Ecto neural progenitor cell (in vitro differentiated cells): ENCODE measurements around the gene GLP1R.

ENCODE experiments used
- DNase-seq: peaks from one replicate; pipeline ENCODE4 v3.0.0-alpha.2; 2018; ENCODE audit warnings: low spot score

The GLP1R gene

DNA sequence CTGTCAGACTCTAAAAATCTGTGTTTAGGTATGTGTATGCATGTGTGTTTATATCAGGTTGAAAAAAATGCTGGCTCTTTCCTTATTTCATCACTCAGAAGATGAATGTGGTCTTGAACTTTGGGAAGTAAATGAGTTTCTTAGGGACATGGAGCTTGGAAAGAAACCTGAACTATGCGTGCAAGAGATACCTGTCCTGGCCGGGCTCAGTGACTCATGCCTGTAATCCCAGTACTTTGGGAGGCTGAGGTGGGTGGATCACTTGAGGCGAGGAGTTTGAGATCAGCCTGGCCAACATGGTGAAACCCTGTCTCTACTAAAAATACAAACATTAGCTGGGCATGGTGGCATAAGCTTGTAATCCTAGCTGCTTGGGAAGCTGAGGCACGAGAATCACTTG, 4.4 kb upstream of the GLP1R start:
- no peak for DNase-seq

DNA sequence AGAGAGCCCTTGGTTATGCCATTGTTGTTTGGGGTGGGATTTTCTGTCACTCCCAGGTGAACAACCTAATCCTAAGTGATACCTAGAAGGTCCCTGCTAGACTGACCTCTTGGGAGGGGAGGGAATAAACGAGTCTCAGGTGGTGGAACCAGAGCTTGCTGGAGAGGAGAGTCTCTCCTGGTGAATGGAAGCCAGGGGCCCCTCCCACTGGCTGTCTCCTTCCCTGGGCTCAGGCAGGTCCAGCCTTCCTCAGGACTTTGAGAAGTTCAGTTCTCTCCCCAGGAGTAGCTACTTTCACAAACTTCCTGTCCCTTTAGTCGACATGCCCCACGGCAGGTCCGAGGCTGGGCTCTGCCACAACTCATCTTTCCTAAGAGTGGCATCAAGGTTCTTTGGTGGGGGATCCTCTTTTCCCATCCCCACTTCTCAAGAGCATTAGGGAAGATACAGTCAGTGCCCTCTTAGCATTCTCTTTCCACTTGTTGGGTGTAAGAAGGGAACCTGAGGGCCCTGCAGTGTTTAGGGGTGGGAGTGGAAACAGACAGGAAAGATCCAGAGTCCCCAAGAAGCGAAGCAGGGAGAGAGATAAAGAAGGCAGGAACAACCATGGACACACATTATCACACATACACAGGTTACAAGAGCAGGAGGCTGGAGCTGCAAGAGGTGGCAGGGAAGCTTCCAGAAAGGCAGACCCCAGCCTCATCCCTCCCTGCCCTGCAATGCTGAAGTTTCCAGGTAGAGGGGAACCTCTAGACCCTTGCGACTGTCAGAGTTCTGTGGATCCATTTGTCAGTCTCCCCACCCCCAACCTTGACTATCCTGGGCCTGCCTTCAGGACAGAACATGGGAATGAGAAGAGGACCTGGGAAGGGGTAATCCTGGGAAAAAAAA, 900 bp upstream of the GLP1R start:
- DNase-seq = no peak

DNA sequence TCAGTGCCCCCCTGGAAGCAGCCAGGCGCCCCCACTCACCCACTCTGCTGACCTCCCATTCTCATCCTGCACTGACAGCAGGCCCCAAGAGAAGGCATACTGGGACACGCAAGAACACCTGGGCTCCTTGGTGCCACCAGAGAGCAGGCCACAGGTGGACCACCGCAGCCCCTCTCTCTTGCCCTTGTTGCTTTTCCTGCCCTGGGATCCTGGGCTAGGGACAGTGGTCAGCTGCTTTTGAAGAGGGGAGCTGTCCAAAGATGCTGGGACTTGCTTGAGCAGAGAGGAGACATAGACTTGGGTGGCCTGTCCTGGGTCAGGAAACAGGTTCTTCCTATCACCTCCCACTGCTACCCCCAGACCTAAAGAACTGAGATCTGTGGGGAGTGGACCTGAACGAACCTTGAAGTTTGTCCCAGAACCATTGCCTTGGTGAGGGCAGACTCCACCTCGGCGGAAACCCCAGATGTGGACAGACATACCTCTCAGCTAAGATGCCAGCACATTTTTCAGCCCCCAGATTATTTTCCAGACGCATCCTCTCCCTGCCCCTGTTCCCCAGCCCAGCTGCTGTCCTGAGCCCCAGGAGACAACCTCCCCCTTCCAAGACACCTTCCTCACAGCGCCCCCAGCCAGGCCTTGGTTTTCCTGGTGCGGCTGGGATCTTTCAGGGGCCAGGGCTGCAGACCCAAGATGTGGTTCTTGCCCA, 1.1 kb downstream of the GLP1R start:
- DNase-seq = no peak

DNA sequence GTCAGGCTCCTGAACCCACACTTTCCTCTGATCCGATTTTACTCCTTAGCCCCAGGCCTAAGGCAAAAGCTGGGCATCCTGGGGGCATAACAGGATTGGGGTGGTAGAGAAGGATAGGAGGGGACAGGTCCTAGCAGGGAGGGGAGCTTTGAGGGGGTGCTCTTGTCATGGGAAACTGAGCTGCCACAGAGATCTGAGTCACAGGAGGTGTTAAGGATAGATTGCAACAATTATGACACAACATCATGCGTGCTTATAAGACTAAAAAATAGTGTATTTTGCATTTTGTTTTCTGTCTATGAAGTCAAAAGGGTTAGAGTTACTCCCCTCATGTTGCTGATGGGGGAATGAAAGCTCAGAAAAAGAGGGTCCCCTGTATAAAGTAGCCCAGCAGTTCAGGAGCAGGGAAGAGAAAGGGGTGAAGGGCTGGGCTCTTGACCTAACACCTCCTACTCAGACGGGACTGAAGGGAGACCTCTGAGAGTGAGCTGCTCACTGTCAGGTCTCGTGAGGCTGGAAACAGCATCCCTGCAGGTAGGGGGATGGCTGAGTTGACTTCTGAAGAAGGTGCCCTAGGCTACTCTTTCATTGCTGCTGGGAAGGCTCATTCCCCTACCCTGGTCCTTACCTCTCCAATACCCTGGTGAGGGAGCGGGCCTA, 2.0 kb downstream of the GLP1R start:
- DNase-seq = no peak

DNA sequence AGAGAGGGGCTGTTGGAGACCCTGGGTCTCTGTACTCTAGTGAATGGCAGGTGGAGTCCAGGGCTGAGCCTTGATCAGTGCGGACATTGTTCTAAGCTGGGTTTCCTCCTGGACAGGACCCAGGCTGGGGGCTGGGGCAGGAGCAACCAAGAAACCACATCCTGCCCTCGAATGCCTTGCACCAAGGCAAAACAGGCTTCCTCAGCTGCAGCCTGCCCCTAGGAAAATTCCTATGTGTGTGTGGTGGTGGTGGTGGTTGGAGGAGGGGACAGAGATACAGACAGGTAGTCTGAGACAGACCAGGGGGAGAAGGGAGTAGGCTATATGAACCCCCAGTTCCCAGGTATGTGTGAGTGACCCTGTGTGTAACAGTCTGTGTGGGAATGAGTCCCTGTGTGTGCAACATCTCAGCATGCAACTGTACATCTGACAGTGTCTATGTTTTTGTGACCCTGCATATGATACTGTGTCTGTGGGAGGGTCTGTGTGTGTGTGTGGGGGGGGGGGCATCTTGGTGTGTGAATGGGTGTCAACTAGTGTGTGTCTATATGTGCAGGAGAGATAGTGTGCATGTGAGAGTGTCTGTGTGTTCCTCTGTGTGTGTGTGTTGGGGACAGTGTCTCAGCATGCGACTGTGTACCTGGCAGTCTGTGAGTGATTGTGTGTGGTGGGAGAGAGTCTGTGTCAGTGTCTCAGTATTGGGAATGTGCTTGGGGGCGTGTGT, 3.0 kb downstream of the GLP1R start:
- no peak for DNase-seq

DNA sequence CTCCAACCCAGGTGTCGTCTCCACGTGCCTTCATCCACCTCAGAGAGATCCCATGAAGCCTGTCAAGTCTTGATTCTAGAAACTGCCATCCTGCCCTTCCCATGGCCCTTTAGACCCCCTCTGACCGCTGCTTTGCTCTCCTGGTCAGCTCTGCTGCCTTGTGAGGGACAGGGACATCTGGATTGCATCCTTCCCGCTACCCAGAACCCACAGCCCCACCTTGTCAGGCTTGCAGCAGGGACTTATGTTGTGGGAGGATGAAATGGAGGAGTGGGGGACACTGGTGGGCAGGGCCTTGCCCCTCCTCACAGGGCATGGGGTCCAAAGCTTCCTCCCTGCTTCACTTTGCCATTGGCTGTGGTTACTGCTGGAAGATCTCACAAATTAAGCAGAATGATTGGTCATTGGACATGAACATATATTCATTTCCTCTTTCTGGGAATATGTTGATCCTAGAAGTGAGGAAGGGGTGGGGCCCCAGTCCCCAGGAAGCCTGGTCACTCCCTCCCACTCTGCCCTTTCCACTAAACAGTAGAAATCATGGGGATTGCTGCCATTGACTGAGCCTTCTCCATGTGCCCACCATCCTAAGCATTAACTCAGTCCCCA, 4.5 kb downstream of the GLP1R start:
- no peak for DNase-seq

DNA sequence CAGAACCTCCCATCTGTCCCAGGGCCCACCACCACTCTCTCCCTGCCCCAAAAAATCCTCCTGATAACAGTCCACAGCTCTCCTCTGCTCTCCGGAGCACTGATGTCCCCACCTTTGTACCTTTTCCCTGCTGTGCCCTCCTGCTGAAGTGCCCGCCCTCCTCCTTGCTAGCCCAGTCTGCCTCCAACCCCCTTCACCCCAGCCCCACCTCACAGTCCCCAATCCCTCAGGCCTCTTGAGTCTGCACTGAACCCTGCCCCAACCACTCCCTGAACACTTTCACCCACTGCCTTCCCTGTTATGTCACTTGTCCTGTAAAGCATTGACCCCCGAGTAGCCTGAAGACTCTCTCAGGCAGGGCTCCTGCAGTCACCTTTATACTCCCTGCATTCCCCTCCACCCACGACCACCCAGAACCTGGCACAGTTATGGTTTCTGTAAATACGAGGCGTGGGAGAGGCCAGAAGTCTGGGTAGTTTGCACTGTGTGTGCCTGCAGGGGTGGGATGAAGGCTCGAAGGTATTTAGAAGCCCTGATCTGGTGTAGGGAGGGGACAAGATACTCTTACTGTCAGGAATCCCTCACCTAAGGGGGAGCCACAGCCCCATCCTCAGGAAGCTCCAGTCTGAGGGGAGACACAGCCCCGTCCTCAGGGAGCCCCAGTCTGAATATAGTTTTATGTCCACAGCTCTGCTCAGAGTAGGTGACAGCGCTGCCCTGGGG, 5.4 kb downstream of the GLP1R start:
- no peak for DNase-seq

DNA sequence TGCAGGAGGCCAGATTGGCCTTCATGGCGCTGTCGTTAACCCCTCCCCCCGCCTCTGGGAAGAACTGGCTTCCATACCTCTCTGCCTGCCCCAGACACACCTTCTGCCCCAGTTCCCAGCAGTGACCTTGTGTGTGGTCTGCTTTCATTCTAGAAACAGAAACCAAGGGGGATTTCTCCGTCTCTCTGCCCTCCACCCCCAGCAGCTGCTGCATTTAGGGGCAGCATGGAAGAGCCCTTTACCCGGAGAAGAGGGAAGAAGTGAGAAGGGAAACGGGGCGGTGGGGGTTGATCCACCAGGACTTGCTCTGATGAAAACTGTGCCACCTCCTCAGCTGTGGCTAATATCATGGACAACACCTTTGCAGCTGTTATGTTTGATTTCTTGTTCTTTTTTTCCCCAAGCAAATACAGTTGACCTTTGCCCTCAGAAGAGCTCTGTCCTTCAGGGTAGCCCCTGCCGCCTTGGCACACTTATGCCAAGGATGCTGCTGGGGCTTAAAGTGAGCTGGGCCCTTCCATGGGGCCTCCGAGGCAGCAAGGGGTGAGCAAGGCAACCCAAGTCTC, 6.1 kb downstream of the GLP1R start:
- DNase-seq = no peak

DNA sequence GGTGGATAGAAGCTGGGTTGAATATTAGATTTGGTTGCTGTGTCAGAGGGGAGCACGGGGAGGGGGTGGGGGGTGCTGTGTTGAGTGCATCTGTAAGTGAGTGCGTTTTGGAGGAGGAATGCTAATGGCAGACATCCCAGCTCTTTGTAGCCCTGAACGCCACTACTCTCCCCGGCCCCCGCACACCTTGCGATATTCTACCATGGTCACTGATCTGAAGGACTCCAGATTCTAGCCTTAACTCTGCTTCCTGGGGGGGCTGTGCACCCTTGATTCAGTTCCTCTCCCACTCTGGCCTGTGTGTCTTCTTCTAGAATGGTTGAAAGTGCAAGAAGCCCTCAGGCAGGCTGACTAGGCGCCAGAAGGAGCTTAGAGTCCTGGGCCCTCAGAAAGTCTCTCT, 7.1 kb downstream of the GLP1R start:
- no peak for DNase-seq

DNA sequence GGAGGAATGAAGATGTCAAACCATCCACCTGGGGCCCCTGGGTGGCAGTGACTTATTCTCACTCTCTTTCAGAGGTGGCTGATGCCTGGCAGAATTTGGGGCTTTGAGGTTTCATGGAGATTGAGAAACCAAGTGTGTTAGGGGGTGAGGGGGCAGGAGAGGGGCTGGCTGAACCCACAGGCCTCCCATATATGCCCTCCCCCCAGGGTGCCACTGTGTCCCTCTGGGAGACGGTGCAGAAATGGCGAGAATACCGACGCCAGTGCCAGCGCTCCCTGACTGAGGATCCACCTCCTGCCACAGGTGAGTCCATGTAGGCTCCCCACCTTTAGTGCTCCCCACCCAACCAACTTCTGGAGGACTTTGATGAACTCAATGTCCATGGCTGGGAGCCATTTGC, 7.6 kb downstream of the GLP1R start:
- DNase-seq = no peak

DNA sequence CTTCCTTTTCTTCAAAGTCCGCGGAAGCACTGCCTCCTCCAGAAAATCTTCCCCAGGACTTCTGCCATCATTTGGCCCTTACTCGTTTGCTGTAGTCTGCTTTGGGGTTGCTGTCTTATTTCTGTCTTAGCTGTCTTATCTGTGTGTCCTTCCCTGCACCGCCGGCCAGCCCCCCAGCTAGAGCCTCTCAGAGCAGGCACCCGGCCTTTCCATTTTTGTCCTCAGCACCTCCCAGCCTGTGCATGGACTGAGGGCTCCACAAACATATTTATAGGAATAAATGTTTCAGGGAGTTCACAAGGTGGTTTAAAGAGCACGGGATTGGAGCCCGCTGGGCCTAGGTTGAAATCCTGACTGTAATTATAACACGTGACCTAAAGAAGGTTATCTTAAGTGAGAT, 8.1 kb downstream of the GLP1R start:
- no peak for DNase-seq

DNA sequence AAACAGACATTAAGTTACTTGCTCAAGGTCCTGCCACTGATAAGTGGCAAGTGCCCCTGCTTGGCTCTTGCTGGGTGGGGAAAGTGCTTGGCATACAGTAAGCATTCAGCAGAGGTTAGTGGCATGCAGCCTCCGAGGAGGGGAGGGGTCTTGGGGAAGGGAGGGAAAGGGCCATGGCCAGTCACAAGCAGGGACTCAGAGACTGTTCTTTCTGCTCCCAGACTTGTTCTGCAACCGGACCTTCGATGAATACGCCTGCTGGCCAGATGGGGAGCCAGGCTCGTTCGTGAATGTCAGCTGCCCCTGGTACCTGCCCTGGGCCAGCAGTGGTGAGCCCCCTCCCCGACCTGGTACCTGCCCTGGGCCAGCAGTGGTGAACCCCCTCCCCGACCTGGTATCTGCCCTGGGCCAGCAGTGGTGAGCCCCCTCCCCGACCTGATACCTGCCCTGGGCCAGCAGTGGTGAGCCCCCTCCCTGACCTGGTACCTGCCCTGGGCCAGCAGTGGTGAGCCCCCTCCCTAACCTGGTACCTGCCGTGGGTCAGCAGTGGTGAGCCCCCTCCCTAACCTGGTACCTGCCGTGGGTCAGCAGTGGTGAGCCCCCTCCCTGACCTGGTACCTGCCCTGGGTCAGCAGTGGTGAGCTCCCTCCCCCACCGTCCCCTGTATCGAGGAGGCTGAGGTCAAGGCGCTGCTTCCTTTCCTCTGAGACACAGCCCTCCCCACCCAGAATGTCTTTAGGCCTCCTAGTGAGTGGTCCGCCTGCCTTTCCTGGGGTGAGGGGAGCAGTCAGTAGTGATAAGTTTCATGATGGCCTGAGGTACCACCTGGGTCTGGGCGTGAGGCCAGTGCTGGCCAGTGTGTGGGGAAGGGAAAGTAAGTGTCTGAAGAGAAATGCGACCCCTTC, 8.9 kb downstream of the GLP1R start:
- no peak for DNase-seq

DNA sequence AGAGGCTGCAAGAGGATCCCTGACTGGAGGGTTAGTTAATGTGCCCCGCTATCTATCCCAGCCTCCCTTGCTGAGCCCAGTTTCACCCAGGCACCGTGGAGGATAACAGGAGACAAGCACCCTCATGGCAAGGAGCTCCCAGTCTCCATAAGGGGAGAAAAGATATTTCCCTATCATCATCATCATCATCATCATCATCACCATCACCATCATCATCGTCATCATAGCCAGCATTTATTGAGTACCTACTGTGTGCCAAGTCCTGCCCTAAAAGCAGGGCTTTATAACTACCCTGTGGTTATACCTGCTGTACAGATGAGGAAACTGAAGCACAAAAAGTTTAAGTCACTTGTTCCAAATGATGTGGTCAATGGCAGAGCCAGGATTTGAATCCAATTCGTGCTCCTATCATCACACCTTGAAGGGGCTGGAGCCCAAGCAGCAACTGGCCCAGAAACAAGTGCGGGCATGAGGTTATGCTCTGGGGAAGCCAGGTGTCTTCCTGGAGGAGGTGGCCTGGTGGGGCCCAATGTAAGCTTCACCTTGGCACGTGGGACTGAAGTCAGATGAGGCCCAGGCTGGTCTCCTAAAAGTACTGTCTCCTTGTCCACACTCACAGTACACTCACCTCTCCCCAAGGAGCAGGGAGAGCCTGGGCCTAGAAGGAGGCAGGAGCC, 10.0 kb downstream of the GLP1R start:
- no peak for DNase-seq

DNA sequence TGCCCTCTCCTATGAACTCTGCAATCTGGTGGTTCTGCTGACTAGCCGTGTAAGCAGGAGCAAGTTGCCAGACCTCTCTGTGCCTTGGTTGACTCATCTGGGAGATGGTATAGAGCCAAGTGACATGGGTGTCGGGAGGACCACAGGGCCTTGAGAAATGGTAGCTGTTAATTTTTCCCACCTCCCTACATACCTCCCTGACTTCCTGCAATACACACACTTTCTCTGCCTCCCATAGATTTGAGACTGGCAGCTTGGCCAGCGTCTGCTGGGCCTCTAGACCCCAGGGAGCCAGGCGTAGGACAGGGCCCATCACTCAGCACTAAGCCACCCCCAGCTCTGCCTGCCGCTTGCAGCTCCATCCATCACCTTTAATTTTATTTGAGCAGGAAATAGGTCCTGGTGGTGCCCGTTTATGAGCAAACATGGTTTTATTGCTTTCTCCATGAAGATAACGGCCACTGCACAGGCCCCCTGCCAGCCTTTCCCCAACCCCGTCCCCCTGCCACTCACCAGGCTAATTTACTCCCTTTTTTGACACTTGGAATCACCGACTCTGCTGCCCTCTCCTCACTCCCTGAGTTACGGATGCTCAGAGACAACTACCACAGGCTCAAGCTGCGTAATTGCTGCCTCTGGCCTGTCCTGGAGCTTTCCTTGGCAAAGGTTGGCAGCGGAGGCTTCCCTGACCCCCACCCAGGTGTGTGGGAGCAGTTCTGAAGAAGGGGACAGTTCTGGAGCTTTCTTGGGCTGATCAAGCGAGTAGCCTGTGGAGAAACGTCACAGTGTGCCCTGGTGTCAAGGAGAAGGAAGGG, 11.1 kb downstream of the GLP1R start:
- no peak for DNase-seq

DNA sequence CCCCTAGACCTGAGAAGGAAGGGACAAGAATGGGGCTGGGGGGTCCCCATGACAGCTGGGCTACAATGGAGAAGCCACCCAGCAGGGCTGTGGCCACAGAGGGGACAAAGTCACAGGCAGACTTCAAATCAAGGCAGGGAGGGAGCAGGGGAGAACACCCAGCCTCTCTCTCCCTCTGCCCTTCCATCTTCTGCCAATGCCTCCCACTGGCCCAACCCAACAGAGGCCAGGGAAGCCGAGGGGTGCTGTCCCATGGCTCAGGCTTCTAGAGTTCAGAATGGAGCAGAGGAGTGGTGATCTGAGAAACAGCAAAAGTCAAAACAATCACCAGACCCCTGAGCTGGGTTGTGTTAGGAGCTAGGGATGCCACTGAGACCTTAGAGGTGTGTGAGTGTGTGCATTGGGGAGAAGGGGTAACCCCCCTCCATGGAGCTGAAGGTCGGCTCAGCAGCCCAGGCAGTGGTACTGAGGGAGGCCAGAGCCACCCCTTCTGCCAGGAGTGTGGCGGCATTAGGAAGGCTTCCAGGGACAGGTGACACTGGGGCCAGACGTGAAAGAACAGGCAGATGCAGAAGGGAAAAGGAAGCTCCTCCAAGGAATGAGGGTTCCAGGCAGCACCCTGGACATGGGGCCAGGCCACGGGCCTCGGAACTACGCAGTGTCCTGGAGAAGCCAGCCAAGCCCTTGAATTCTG, 12.0 kb downstream of the GLP1R start:
- no peak for DNase-seq

DNA sequence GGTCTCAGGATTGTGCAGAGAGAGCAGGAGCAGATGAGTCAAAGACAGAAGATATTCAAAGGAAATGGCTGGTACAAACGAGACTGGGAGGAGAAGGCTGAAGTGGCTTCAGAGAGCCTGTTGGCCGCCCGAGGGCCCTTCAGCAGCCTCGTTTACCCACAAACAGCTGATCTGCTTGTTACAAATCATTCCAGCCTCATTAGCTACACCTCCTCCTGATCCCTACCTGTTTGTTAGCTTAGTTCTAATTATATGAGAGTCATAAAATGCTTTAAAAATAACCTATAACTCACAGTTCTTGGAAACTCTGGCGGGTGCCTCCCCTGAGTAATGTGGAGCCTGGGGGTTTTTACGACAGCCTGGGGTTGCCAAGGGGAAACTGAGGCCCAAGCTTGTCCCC, 12.6 kb downstream of the GLP1R start:
- no peak for DNase-seq

DNA sequence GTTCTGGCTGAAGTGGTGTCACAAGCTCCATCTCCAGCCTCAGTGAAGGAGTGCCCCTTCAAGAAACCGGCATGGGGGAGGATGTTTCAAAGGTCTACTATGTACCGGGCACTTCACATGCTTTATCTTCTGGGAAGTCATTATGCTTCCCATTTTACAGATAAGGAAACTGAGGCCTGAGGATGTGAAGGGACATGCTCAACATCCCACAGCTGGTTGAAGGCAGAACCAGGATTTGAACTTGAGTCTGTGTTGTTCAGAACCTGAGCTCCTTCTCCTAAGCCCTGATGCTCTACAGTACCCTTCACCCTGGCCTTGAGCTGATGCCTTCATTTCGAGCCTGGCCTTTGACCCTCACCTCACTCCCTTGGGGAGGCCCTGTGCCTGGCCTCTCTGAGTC, 13.0 kb downstream of the GLP1R start:
- DNase-seq = no peak
